Measurements from ENCODE around the gene RPGRIP1L. TPM values are rescaled to one million over a fixed set of nuclear protein-coding genes. Genes with fewer than 3 reads are reported as not detected.

Gene RPGRIP1L
- total and polyA plus RNA-seq, 12 donors: 2.6 to 11.6 (median 6.6) TPM

DNA sequence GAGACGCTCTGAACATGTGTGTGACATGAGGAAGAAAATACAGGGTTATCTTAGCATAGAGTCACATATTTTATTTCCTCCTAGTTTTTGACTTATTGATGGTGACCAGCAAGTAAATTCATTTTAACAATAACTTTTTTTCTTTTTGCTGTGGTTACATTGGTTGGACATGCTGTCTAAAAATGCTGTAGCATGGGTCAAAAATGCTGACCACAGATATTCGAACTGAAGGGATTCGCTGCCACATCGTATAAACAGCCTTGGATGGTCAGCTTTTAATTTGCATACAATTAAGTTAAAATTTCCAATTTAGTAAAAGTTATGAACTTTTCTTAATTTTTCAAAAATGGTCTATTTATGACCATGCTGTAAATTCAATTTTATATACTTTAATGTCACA lies 30.5 kb downstream of the RPGRIP1L start:
- Histone ChIP-seq H3K36me3 (replicated peaks in 1 of 2) (no peaks in the 10 kb centered on the region), H3K27me3 (no peaks in the 10 kb centered on the region), H3K4me3 (no peak overlapping the region), H3K9me3 (replicated peaks in 1 of 3) (no peaks in the 10 kb centered on the region), H3K27ac (no peak overlapping the region), H3K4me1 (replicated peaks in 1 of 2) (peaks cover 0 to 9% of the 10 kb centered on the region in 2 donors)
- intact Hi-C loops (cut with DNase I): no loop called here
- DNase-seq: no peak
- whole genome bisulfite sequencing, 4 donors: 95 to 98% (median 97%) methylated on average over 4 of the region's 4 CpGs
- TF ChIP-seq, protein P1, sequence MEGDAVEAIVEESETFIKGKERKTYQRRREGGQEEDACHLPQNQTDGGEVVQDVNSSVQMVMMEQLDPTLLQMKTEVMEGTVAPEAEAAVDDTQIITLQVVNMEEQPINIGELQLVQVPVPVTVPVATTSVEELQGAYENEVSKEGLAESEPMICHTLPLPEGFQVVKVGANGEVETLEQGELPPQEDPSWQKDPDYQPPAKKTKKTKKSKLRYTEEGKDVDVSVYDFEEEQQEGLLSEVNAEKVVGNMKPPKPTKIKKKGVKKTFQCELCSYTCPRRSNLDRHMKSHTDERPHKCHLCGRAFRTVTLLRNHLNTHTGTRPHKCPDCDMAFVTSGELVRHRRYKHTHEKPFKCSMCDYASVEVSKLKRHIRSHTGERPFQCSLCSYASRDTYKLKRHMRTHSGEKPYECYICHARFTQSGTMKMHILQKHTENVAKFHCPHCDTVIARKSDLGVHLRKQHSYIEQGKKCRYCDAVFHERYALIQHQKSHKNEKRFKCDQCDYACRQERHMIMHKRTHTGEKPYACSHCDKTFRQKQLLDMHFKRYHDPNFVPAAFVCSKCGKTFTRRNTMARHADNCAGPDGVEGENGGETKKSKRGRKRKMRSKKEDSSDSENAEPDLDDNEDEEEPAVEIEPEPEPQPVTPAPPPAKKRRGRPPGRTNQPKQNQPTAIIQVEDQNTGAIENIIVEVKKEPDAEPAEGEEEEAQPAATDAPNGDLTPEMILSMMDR (IDR thresholded peaks at IDR 0.05): no peak
- TF ChIP-seq POLR2A (IDR thresholded peaks at IDR 0.05): no peak

DNA sequence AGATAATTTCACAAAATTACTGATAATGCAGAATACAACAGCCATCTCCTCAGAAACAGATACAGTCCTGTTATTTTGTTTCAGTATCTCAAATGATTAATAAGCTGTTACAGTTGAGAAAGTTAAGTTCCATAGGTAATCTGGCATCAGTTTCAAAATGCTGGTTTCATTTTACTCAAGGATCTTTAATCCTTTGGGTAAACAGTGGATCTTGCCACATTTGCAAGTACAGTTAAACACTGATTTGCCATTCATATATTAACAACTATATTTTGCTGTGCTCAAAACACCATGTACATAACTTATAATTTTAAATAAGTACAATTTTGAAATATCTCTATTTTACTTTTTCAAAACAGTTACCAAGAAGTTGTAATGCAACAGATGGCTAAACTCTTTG lies 31.2 kb downstream of the RPGRIP1L start:
- H3K4me1 ChIP-seq (replicated peaks in 1 of 2): peaks cover 0 to 9% of the 10 kb centered on the region in 2 donors
- TF ChIP-seq, protein P1 (IDR thresholded peaks at IDR 0.05): no peak
- TF ChIP-seq POLR2A (IDR thresholded peaks at IDR 0.05): no peak
- H3K9me3 ChIP-seq (replicated peaks in 1 of 3): no peaks in the 10 kb centered on the region
- no peak overlapping the region for H3K4me3 ChIP-seq
- DNase-seq: no peak
- intact Hi-C loops (cut with DNase I): no loop called here
- H3K27me3 ChIP-seq: no peaks in the 10 kb centered on the region
- H3K36me3 ChIP-seq (replicated peaks in 1 of 2): no peaks in the 10 kb centered on the region
- no peak overlapping the region for H3K27ac ChIP-seq

DNA sequence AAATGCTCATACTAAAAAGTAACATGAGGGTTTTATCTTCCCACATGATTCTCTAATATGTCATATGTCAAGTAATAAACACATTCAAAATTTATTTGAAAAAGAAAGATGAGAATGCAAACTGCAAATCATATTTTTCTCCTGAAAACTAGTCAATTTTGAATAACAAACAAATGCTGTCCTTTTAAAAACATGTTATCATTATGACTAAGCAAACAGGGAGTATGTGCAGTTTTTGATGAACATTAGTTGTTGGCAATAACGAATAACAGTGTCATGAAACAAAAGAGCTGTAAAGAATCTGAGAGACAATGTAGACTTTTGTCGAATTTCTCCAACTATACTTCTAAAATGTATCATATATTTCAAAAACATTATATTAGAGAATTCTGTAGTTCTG lies 34.8 kb downstream of the RPGRIP1L start:
- no peak for DNase-seq
- 66 to 85% (median 79%) methylated on average over 2 of the region's 2 CpGs for WGBS, 4 donors
- intact Hi-C loops (cut with DNase I): no loop called here
- H3K4me3 ChIP-seq: no peak overlapping the region
- H3K4me1 ChIP-seq (replicated peaks in 1 of 2): no peaks in the 10 kb centered on the region
- no peak overlapping the region for H3K27ac ChIP-seq
- no peaks in the 10 kb centered on the region for H3K27me3 ChIP-seq
- TF ChIP-seq, protein P1 (IDR thresholded peaks at IDR 0.05): no peak
- H3K36me3 ChIP-seq (replicated peaks in 1 of 2): no peaks in the 10 kb centered on the region
- no peaks in the 10 kb centered on the region for H3K9me3 ChIP-seq (replicated peaks in 1 of 3)

DNA sequence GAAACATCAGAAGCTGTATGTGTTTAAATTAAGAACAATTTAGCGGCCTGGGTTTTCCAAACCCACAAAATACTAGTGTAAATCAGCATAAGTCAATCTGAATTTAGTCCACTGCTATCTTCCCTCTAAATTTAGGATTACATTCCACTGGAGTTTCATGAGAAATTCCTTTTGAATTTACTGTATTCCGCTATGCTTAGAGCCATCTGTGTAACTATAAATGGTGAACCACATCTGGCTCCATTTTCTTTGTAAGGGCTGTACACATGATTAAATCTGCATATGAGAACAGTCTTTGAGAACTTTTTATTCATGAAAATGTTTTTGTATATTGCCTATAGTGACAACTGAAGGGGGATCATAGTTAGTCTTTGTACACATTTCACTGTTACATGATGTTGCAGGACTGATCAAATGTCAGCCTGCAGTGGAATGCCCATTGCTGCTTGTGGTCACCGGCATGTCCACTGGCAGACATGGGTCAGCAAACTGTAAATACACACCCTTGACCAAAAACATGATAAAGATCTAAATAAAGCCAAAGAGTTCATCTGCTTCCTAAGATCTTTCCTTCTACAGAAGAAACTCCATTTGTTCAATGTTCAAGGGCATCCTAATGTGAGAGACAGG lies 36.8 kb downstream of the RPGRIP1L start:
- Histone ChIP-seq H3K9me3 (replicated peaks in 1 of 3) (no peaks in the 10 kb centered on the region), H3K27ac (no peak overlapping the region), H3K27me3 (no peaks in the 10 kb centered on the region), H3K36me3 (replicated peaks in 1 of 2) (no peaks in the 10 kb centered on the region), H3K4me3 (no peak overlapping the region), H3K4me1 (replicated peaks in 1 of 2) (no peaks in the 10 kb centered on the region)
- DNase-seq: no peak
- 93 to 97% (median 95%) methylated on average over 3 of the region's 3 CpGs for WGBS, 4 donors
- intact Hi-C loops (cut with DNase I): no loop called here
- TF ChIP-seq, protein P1 (IDR thresholded peaks at IDR 0.05): no peak
- TF ChIP-seq POLR2A (IDR thresholded peaks at IDR 0.05): no peak

Measured in adrenal gland (tissue), 12 donors.